Hippocampal formation (tissue), 2 donors: ENCODE measurements around the gene MEIS1.

Experiments used
- DNase-seq, 2 donors: peaks; one replicate each; lab custom pipeline; 2025; lab: John Stamatoyannopoulos, UW

MEIS1 gene

DNA sequence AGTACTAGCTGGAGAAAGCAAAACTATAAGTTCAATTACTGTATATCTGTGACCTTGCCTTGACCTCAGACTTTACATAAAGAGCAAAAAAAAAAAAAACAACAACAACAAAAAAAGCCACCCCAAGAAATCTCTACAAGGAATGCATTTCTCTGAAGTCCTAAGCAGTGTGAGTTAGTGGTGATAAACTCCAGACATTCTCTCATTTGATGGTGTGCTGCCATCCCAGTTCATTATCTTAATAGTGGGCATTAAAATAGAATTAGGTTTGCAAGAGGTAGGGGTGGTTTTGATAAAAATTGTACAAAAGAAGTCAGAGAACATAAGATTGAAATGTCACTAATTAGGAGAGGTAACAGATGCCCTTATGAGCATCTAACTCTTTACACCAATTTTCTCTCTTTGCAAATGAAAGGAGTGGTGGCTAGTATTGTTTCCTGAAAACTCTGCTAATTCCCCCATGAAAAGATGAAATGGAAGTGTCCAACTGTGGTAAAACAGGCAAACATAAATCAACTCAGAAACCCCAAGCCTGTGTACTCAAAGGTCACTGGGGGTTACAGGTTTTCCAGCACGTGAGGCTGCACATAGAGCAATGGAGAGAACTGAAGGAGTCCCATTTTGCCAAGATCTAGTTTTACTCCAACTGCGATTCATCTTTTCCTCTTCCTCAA, 131.9 kb downstream of the MEIS1 start:
- no peak for DNase-seq

DNA sequence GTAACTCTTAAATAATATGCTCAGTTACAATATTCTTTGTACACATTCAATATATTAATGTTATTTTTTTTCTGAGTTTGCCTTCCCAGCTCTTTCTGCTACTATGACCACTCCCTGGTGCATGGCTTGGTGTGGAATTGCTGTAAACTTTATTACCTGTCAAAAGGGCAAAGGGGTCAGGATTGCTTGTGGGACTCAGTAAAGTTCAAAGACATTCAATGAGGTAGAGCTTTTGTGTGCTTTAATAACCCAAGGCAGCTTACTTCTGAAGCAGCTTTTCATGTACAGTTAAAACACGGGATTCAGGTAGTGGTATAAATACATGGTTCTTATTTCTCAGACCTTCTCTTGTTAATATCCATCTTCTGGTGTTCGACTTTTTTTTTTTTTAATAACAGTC, 132.8 kb downstream of the MEIS1 start:
- no peak for DNase-seq

GRCh38 chr2:66568650-66569300, 133.8 kb downstream of the MEIS1 start:
- DNase-seq, result no peak

DNA sequence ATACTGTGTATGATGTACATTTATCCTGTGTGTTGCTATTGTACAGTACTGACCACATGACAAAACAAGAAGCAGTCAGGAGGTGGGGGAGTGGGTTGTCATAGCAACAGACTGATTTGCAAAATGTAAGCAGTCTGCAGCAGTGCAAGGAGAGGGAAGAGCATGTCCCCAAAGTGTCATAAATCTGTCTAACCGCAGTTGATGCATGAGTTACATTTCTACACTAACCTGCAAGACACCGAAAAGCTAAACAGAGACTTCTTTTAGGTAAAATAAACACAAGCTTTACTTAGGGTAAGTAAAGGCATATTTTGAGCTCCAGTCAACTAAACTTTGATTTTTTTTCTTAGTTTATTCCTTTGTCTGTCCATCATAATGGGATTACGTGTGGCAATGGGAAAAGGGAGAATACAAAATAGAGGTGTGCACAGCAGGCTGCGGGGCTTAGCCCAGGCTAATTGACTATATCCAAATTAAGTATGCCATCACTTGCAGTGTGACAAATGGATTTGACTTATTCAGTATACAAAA, 134.5 kb downstream of the MEIS1 start:
- no peak for DNase-seq

- DNase-seq, result no peak
Measured at GRCh38 chr2:66569974-66570373, 135.0 kb downstream of the MEIS1 start.

- DNase-seq, result no peak
Measured at GRCh38 chr2:66570471-66570870, 135.5 kb downstream of the MEIS1 start.

- DNase-seq, result no peak
Measured at GRCh38 chr2:66571918-66572317, 137.0 kb downstream of the MEIS1 start.

DNA sequence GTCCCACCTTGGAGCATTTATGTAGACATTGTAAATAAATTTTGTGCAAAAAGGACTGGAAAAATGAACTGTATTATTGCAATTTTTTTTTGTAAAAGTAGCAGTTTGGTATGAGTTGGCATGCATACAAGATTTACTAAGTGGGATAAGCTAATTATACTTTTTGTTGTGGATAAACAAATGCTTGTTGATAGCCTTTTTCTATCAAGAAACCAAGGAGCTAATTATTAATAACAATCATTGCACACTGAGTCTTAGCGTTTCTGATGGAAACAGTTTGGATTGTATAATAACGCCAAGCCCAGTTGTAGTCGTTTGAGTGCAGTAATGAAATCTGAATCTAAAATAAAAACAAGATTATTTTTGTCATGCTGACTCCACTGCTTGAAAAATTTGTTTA, 137.5 kb downstream of the MEIS1 start:
- DNase-seq, result no peak

- DNase-seq, result no peak
Measured at GRCh38 chr2:66573416-66573815, 138.5 kb downstream of the MEIS1 start.

DNA sequence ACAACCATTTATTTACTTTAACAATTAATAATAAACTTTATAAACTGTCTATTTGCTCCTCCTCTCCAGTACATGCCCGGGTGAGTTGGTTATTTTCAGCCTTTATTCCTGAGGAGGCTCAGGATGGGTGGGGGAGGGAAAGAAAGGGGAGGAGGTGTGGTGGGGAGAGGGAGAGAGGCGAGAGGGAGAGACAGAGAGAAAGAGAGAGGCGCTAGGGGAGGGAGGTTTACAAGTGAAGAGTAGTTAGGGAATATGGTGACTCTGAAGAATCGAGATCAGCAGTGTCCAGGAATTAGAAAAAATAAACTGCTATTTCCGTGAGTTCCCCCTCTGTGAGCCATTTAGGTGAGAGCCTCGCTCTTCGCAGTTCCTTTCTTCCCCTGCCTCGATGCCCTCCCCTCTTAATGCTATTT, 138.9 kb downstream of the MEIS1 start:
- no peak for DNase-seq

DNA sequence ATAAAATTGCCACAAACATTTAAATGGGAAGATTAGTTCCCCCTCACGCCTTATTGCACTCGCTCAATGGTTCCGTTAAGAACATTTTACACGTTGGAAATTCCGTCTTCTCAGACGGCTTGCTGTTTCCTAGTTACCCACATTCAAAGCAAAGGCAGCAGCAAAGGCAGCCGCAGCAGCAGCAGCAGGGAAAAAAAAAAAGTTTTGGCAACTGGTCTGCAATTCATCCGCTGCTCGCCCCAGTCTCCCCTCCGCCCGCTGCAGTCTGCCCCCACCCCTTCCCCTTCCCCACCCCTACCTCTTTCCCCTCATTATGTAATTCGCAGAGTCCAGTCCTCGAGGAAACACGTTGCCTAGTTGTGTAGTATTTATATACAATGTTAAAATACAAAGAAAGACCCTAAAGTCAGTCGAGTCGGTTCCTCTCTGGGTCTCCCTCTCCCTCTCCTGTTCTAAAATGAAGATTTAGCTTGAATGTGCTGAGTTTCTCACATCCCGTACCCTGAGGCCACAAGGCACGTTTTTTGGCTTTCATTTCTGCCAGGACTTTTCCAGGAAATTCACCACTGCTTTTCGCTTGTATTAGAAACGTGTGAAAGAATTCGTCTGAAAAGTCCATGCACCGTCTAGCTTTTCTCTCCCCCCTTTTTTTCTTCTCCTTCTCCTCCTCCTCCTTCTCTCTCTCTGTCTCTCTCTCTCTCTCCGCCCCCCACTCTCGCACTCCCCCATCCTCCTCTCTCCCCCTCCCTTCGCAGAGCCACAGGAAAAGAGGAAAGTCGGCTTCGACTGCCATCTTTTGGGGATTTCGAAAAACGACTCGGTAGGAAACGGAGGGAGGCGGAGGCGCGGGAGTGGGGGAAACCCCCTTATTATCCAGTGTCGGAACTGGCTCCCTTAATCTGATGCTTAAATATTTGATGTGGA, 140.0 kb downstream of the MEIS1 start:
- peak; percentile 61 to 69 for DNase-seq

DNA sequence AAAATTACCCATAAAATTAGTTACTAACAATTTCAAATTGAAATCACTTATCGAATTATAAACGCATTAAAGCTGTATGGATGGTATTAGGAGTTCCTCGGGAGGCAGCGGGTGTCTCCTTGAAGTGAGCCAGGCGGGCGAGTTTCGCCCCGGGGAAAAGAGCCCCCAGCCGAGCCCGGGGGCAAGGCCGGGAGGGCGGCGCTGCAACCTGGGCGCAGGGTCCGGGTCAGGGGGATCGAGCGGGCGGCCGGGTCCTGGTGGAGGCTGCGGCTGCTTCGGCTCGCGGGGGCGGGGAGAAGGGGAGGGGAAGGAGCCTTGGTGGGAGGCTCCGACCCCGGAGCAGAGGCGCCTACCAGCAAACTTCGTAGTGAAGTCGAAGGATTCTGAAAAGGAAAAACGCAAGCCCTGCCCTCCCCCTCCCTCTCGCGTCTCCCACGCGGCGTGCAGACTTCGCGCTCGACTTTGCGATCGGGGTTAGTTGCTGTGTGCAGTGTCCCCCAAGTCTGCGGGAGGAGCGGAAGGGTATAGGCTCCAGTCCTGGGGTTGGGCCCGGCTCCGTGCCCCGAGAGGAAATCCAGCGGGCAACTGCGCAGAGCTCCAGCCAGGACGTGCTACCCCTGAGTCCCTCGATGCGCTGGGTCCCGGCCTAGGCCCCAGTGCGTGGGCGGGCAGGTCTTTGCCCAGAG, 140.8 kb downstream of the MEIS1 start:
- DNase-seq, result no peak

DNA sequence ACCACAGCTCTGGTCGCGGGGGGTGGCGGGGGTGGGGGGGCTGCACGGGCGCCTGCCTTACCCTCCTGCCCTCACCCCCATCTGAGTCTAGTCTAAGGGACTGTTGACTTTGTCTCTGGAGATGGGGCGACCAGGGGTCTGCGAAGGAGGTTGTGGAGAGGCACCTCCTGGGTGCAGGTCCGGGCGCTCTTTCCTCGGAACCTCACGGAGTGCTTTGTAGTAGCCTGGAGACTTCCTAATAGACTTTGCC, 141.3 kb downstream of the MEIS1 start:
- no peak for DNase-seq

GRCh38 chr2:66576561-66577320, 141.8 kb downstream of the MEIS1 start:
- DNase-seq, result no peak

DNA sequence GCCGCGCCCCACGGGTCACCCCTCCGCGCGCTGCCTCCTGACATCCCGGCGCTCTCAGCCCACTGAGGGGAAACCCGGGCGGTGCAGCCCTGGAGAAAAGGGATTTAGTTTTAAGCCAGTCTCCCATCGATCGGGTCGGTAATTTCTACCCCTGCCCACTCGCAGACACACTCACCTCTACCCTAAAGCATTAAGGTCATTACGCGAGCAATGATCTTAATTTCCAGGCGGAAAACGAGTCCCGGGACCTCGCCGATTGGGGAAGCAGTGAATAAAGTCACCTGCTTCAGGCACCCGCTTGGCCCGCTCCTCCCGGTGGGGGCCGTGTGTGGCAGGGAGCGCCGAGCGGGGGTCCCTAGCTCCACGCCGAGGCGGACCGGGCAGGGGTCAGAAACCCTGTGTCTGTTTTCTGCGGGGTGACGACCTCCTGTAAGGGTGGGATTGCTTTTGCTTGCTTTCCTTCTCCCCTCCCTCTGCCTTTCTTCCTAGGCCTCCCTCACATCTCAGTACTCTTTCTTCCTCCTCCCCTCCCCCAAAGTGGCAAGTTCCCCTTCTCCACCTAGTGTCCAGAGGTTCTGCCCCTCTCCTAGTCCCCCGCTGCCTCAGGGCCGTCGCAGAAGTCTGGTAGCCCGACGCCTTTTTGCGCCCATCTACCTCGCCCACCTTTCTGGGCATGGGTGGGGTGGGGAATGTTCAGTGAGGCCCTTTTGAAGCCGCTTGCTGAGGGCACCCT, 142.6 kb downstream of the MEIS1 start:
- no peak for DNase-seq

- DNase-seq, result no peak
Measured at GRCh38 chr2:66578054-66578686, 143.2 kb downstream of the MEIS1 start.

DNA sequence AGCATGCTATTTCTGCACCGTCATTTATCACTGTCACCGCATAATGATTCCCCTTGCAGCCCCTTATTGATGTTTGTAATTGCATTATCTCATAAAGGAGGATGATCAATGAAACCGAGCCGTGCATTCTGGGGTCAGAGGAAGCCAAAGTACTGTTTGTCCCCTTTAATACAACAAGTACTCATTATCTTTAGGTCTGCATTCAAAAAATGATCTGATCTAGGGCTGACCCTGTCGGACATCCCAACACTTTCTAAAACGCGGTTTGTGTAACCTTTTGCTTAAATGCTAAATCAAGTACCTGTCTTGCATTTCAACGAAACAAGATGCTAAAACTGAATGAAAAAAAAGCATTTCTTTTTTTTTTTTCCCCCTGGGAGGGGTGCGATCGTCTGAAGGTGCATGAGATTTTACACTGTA, 143.8 kb downstream of the MEIS1 start:
- no peak for DNase-seq

GRCh38 chr2:66579186-66580126, 144.5 kb downstream of the MEIS1 start:
- DNase-seq, result no peak
